Ishikawa (cell line): Measurements from ENCODE around the gene FOXK1.

Experiments
- MAX ChIP-seq: IDR thresholded peaks from 2 replicates; pipeline ENCODE4 v1.6.1; 2012
- NFIC ChIP-seq: IDR thresholded peaks from 2 replicates; pipeline ENCODE4 v1.6.1; 2012
- REST ChIP-seq: IDR thresholded peaks from 2 replicates; pipeline ENCODE4 v1.6.1; 2012; ENCODE audit warnings: low read depth, mild to moderate bottlenecking
- TEAD4 ChIP-seq: IDR thresholded peaks from 2 replicates; pipeline ENCODE4 v1.6.1; 2012
- YY1 ChIP-seq: IDR thresholded peaks from 2 replicates; pipeline ENCODE4 v1.6.1; 2012; ENCODE audit warnings: low read depth
- ZBTB7A ChIP-seq: IDR thresholded peaks from 2 replicates; pipeline ENCODE4 v1.6.1; 2012; ENCODE audit warnings: low read depth

- TF ChIP-seq MAX (no peak), ZBTB7A (no peak), NFIC (no peak), TEAD4 (no peak), REST (no peak), YY1 (no peak)
Measured at GRCh38 chr7:4764402-4765007, 82.4 kb downstream of the FOXK1 start.
